Stimulated activated CD8-positive, alpha-beta memory T cell treated with anti-CD3 and anti-CD28 coated beads, Interleukin-2, amount 100 ng/mL, for 48 hours (primary cell): ENCODE results near the gene MARCHF10.
"Not testable (repeated sequence)": the region's sequence is repeated elsewhere in the genome, so short reads cannot be mapped to it uniquely, and the experiment has no call there.

ENCODE experiments used
- DNase-seq, 2 donors: peaks; one replicate each; pipeline ENCODE4 v3.0.0-alpha.2; 2020; ENCODE audit warnings: low read depth in 2 of 2

MARCHF10 gene

DNA sequence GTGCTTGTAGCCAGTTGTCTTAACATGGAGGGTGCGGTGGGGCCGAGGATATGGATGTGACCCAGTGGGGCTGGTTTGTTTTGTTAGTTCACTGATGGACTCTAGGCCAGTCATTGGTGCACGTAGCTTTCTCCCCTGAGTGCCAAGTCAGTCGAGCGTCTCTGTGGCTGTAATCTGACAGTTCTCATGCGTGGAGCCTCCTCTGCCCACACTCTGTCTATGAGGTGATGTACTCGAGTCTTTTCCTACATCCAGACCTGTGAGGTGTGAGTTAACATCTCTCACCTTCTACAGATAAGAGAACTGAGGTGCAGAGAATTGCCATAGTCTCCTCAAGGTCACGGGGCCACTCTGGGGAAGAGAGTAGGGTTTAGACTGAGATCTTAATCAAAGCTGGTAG, 90.2 kb downstream of the MARCHF10 start:
- no peak for DNase-seq

DNA sequence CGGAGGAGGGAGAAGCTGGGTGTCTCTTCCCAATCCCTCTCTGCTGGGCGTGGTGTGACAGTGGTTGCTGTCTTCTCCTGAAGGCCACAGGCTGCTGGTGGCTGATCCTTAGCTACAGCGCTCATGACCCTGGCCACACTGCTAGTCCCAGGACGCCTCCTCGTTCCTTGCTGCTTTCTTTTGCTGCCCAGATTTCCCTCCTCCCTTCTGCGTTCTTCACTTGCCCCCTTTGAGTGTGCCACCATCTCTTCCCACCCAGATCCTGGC, 90.6 kb downstream of the MARCHF10 start:
- no peak for DNase-seq

DNA sequence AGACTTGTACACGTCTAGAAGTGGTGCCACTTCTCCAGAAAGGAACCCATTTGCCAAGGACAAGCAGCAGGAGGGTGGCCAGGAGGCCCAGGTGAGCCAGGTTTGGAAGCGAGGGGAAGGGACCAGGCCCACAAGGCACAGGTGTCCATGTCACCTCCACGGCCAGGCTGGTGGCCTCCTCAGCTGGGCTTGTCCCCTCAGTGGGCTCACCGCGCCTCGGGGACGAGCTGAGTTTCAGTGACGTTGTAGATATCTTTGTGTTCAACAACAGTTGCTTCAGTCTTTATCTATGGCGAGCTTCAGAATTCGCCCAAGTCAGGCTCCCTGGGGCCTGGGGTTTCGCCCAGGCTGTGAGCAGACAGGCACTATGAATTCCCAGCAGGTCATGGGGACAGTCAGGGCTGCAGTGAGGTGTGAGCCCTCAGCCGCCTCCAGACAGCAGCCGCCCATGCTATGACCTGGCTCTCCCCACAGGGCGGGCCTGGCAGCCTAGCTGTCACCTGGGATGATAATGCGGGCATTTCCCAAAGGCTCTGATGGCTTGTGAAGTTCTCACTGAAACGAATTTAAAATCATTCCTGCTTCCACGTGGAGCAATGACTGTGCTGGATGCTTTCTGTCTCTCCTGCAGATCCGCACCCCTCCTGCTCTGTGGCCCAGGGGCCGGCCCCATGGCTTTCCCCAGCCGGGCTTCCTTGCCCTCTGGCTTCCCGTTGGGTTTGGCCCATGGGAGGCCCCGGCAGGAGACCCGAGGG, 91.1 kb downstream of the MARCHF10 start:
- no peak for DNase-seq

DNA sequence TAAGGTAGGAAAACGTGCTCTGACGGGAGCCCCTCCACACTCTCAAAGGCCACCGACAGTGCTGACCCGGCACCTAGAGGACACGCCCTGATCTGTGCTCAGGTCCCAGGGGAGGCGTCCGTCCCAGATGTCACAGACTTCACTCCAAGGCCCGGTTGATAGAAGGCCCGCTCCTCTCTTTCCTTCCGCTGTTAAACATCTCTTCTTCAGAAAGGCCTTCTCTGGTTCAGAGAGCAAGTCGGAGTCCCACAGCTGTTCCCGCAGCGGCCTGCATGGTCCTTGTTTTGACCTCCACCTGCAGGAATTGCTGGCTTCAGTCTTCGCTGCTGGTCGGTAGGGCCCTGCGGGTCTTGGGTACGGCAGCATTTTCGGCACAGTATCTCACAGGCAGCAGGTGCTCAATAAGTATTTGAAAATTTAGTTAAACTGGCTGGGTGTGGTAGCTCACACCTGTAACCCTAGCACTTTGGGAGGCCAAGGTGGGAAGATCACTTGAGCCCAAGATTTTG, 92.2 kb downstream of the MARCHF10 start:
- DNase-seq, result no peak

DNA sequence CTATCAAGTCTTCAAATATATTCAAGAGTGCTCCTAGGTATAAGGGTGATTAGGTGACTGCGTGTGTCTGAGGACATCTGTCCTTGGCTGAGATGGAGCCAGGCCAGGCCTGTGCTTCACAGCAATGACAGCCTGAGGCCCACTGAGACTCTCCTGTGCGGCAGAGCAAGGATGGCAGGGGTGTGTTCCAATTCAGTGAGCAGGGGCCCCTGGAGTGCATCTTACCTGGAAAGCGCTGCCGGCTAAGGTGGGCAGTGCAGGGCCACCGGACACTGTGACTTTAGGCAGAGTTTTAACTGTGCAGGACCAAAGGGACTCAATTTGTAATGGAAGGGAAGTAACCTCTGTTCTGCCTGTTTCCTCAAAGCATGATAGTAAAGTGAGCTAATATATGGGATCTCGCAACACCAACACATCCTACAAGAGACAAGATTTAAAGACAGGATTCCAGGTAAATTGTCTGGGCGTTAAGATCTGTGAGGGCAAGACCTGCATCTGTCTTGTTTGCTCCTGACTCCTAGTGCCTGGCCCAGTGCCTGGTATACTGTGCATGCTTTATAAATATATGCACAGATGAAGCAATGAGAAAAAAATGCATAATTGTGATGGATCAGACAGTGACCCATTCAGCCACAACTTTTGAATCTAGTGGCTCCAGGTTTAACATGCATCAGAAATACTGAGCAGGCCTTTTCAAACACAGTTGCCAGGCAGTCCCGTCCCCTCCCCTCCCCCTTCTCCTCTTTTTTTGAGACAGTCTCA, 93.9 kb downstream of the MARCHF10 start:
- no peak for DNase-seq

DNA sequence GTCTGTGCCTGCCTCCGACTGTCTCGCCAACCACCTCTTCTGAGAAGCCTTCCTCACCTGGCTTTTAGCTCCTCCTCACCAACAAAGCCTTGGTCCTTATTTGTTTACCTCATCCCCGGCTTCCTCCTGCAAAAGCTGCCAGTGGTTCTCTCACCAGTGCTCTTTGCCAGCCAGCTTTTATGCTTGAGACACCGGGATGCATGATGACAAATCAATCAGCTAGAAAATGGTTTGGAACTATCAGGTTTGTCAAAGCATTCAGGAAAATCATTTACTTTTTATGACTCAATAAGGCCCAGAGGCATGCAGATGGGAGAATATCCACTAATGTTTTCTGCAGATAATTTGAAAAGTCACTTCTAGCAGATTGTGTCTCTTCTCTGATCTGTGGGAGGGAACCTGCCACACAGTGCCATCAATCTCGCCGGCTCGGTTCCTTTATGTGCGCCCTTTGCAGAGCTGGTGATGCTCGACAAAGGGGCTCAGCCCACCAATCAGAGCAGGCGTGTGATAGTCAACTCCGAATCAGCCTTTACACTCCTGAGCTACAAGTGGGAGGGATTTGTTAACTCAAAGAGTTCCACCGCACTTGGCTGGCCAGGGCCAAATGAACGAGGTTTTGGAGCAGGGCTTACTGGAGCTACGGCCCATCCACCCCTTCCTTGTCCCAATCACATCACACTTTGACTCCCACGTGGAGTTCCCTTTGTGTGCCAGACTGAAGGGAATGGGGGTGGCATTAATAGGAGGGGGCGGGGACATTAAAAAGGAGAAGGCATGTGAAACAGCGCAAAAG, 94.8 kb downstream of the MARCHF10 start:
- no peak for DNase-seq

DNA sequence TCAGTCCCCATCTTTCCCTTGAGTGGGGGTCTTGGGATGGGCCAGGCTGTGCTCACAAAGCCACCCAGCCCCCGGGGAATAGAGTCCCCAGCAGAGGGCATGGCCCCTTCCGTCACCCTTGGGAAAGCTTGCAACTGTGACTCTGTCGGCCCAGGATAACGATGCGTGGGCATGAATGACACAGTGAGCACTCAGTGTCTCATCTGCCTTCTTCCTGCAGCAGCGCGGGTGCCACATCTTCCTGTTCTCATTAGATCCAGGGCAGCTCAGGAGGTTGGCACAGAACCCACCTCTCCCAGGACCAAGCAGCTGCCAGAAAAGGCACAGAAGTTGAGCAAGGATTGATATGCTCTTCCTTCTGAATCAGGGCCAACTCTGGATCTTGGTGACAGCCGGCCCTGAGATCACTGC, 95.9 kb downstream of the MARCHF10 start:
- DNase-seq, result no peak

DNA sequence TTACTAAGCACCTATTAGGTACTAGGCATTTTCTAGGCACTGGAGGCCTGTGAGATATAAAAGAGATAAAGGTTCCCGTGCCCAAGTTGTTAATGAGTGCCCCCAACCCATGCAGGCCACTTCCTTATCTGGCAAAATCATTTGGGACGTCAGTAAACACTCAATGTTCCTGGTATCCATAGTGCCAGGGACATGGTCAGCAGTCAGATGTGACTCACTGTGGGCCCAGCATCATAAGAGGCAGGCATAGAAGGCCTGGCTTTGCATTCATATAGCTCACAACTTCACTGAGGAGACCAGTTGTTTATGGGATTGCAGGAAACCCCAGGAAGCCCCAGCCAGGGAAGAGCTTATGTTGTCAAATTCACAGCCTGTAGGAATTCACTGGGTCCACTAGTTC, 99.5 kb downstream of the MARCHF10 start:
- DNase-seq, result no peak

DNA sequence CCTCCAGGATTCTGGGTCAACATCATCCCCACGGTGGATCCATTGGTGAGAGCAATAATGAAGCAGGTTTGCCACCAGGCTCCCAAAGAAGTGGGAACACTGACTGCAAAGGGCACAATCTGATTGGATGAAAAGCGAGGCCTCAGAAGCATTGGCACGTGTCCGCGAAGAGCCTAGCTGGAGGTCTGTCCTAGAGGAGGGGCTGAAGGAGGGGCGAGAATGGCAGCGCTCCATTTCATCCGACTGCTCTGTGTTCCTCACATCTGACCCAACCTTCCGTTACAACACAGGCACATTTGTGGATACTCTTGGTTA, 100.7 kb downstream of the MARCHF10 start:
- no peak for DNase-seq

DNA sequence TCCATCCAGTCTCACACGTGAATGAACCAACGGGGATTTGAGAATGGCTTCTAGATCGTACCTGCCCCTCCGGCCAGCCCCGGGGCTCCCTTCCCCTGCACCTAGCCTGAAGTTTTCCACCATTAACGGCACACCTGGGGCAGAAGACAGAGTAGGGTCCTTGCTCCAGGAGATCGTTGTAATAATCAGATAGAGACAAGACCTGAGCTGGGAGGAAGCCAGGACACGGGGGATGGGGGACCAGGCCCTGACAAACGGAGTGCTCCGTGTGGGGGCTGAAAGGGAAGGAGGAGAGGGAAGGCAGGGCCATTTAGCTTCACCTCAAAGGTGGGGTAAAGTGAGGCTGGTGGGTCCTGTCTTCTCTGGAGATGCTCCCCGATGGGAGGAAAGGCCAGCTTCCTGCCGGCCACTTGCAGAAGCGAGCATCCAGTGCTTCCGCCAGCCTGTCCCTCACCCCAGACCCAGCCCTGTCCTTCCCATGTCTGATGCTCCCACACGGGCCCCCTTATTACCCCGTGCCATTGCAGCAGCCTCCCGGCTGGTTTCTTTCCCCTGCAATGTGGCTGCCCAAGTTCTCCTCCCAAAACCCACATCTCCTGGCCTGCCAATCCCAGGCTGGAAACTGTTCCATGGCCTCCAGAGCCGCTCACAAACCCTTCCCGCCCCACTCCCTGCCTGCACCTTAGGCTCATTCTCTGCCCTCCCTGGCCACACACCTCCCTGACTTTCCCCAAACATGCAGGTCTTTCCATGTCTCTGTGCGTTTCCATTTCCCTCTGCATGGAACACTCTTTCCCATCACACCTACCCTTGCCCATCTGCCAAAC, 101.3 kb downstream of the MARCHF10 start:
- DNase-seq, result no peak

DNA sequence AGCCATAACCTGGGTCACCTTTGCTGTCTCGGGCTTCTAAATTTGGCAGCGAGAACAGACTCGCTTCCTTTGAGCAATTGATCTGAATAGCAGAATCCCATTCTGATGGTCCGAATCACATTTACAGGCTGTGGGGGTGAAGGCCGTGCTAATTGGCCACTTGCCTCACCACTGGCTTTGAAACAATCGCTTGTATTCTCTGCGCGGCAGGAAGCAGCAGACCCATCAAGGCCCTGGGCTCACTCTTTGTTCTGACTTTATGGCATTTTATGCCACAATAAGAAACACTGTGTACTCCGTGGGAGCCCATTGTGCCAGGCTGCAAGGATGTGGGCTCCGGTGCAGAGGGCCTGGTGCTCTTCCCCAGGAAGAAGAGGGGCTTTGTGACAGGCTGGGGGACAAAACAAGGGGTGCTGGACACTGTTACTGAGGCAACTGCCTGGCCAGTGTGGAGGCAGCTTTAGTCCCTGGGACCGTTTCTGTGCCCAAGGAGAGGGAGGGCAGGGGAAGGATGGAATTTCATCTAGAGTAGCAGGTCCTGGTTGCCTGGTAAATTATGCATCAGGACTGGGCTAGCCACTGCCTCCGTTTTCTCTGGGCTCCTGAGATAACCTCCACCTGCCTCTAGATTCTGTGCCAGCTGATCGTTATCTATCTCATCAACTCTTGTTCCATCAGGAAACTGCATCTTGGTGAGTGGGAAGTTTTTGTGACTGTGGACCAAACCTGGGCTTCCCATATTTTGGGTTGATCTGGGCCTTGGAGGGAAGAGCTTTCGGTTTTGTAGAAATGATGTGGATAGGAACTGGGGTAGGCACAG, 102.1 kb downstream of the MARCHF10 start:
- DNase-seq, result no peak

DNA sequence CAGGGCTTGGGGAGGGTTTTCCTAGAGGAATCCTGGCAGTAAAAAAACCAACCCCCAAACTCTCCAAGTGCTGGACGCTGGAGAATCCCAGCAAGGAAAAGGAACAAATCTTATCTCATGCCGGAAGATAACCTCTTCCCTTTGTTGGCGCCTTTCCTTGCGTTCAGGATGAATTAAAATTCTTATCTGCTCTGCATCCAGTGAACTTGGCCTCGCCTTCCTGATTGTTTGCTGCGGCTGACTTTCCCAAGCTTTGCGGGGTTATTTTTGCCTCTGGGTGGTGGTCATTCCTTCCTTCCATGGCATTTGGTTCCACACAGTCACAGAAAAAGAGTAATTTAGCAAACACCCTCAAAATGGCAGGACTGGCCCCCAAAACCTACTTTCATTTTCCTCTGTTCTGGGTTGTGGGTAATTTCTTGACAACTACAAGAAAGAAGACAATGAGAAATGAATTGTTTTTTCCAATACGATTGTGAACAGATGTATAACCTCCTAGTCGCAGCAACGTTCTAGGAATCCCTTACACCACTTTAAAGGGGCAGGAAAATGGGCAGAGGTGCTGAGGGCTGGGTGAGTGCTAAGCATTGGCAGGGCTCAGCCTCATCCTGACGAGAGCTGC, 102.8 kb downstream of the MARCHF10 start:
- no peak for DNase-seq

DNA sequence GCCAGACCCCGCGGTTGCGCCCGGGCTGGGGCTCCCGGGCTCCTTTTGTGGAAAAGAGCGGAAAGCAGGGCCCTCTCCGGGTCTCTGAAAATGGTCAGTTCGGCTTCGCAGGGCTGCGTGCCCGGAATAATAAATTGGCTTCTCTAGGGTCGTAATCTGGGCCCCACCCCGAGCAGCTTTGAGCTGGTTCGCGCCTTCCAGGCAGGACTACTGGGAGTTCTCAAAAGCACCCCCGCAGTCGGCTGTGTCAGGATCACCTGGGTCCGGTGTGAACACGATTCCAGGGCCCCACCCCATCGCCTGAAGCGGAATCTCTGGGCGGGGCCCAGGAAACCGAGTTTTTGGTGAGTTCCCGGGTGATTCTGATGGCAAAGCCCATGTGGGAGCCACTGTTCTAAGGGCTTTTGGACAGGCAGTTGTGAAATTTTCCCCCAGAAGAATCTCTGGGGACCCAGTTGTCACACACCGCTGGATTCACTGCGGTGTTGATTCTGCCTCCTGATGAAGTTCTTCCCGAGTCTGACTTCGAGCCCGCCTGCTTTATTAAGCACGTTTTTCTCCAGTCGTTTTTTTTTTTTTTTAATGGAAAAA, 103.6 kb downstream of the MARCHF10 start:
- no peak for DNase-seq

DNA sequence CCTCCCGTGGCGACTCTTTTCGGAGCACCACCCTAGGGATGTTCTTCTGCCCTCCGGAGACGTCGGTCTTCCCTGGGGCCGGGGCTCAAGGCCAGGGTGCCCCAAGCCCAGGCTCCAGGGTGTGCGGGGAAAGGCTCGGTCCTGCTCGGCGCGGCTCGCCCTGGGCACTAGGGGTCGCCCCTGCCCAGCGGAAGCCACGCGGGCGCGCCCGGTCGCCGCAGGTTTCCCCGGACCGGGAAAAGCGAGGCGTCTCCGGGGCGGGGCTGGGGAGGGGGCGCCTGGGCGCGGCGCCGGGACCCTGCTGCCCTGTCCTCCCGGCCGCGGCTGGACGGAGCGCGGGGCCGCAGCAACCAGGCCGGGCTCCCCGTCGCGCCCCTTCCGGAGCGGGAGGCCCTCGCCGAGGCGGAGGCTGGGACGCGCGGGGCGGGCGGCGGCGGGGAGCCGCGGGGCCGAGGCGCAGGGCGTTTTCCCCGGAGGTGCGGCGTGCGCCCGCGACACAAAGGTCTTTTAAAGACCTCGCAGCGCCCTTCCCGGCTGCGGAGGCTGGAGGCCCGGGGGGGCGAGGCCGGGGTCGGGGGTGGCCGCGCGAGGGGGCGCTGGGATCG, 104.2 kb downstream of the MARCHF10 start:
- peak; percentile 60 for DNase-seq

DNA sequence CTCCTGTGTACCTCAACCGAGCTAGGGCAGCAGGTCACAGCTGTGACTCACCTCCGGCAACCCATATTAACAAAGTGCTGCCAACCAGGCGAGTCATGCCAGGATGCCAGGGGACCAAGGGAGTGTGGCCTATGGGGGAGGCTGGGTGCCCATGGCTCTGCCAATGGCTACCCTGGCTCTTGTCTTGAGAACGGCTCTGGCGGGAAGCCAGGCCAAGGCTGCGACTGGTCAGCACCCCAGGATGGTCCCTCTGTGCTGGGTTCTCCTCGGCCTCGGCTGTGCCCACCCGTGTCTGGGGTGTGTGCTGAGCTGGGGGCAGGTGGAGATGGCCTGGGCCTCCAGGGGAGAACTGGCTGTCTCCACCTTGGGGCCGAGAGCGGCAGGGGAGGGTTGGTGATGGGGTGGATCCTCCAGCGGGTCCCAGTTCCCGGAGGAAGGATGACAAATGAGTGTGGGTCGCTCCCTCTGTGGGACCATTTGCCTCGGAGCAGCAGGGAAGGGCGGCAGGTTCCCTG, 104.8 kb downstream of the MARCHF10 start:
- DNase-seq, result no peak

DNA sequence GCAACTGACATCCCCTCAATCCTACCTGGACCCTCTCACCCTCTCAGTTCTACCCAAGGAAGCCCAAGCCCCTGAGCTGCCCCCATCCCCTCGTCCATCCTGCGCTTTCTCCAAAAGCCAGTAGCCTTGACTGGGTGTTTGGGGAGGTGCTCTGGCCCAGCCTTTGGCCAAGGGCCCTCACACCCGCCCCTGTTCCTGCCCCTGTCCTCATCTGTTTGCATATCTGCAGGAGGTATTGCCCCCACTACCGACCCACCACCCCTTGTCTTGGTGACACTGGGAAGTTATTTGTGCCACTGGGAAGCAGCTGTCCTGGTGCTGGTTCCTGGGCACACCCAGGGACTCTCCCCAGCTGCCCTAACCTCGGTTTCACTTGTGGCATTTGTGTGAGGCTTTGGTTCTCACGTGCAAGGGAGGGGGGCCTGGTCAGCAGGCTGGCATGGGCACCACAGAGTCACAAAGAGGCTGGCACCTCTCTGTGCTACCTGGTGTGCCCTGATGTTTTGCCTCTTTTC, 105.3 kb downstream of the MARCHF10 start:
- no peak for DNase-seq

DNA sequence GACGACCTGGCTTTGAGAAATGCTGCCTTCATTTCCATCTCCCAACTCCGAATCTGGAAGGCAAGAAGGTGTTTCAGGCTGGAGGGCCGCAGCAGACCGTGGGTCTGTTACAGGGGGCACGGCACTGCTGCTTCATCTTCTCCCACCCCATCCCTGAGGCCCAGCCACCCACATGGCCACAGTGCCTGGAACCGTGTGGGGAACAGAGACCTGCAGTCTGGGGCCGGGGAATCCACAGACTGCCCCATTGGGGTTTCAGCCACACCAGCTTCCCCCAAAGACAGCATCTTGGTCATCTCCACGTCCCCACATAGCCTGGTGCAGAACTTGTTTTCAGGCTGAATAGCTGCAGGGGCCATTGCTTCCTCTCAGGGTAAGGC, 106.4 kb downstream of the MARCHF10 start:
- no peak for DNase-seq

DNA sequence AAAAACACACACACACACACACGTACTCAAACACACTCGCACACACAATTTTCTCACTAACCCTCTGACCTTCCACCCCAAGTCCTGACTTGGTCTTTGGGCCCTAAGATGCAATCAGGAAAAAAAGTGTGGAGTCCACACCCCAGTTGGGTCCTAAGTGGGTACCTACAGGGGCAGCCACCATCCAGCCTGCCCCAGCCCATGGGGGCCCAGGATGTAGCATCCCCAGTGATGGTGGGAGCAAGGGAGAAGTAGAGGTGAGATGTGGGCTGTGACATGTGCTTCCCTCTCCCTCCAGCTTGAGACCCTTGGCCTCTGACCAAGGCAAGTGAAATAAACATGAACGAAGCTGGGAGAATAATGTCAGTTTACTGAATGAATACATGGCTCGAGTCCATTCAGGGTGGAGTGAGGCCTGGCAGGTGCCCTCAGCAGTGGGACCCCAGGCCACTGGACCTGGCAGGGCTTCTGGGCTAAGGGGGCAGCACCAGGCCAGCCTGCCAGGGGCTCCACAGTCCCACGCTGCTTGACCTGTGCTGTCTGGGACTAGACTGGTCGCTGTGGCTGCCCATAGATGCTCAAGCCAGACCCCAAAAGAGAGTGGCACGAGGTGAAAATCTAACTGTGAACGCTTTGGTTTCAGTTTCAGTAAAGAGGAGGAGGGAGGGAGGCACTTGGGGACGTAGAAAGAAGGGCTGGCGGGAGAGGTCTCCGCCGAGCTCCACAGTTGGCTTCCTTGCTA, 107.0 kb downstream of the MARCHF10 start:
- DNase-seq, result no peak

DNA sequence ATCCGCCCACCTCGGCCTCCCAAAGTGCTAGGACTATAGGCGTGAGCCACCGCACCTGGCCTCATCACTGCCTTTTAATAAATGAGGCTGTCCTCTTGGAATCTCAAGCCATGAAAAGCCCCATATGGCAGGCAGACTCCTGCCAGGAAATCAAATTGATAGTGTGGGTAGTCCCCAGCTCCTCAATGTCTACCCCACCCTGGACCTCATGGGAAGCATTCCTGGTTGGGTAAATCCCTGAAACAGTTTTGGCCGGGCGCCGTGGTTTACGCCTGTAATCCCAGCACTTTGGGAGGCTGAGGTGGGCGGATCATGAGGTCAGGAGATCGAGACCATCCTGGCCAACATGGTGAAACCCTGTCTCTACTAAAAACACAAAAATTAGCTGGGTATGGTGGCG, 109.7 kb downstream of the MARCHF10 start:
- not testable (repeated sequence) for DNase-seq
